GM19463 (cell line): ENCODE measurements around the gene DES.

Source experiments
- ATAC-seq: cut with Tn5 transposase; IDR thresholded peaks from one replicate; pipeline ENCODE4 v1.9.1; 2021; ENCODE audit warnings: mild to moderate bottlenecking, moderate library complexity; ENCODE audit not compliant: unreplicated experiment

Gene DES

DNA sequence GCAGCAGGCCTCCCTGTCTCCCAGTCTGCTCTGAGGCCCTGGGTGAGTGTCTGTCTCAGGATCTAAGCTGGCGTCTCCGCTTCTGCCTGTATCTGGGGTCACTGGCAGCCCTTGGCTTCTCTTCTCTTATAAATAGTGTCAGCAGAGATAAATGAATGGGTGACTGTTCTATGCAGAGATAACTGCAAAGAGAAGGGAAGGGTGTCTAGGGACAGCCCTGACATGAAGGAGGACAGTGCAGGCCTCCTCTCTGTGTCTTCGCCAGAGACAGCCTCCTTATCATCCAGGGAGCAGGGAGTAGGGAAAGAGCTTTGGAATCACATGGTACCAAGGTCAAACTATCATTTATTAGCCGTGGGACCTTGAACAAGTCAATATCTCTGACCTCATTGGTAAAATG is 52.3 kb downstream of the DES start:
- ATAC-seq: no peak

DNA sequence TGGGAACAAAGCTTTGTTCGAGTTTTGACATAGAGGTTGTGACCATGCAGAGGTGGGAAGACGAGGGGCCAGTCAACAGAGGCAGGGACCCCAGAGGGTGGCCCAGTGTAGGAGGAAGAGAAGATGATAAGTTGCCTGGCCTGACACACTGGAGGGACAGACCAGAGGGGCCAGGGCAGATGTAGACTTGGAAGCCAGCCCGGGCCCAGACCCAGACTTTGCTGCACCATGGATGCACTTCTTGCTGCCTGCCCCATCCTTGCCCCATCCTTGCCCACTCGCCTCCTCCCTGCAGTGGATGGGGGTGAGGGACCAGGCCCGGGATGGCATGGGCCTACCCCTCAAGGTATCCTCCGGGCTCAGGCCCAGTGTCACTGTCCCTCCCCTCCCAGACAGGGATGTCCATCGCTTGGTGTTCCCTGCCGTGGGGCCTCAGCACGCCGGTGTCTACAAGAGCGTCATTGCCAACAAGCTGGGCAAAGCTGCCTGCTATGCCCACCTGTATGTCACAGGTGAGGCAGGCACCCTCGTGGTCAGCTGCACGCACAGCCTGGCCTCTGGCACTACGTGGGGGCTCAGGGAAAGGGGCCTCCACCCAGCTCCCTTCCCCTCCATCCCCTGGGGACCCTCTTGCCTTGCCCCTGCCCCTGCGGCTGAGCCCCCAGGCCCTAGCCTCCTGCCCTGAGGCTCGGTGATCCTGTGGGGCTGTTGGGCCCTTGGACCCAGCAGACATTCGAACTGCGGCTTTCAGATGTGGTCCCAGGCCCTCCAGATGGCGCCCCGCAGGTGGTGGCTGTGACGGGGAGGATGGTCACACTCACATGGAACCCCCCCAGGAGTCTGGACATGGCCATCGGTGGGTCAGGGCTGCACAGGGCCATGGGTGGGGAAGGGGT is 53.5 kb downstream of the DES start:
- no peak for ATAC-seq

DNA sequence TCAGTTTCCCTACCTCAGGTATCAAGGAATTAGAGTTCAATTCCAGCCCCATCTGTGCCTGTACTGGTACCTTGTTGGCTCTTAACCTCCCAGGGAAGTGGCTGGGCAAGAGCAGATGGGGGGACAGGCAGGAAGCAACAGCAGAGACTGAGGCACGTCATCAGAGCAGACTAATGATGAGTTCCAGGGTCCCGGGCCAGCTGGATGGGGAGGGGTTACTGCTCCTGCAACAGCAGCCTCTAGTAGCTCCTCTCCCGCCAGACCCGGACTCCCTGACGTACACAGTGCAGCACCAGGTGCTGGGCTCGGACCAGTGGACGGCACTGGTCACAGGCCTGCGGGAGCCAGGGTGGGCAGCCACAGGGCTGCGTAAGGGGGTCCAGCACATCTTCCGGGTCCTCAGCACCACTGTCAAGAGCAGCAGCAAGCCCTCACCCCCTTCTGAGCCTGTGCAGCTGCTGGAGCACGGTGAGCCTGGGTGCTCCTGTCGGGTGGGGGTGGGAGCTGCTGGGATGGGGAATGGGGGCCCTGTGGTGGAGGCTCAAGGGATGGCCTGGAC is 54.5 kb downstream of the DES start:
- no peak for ATAC-seq

DNA sequence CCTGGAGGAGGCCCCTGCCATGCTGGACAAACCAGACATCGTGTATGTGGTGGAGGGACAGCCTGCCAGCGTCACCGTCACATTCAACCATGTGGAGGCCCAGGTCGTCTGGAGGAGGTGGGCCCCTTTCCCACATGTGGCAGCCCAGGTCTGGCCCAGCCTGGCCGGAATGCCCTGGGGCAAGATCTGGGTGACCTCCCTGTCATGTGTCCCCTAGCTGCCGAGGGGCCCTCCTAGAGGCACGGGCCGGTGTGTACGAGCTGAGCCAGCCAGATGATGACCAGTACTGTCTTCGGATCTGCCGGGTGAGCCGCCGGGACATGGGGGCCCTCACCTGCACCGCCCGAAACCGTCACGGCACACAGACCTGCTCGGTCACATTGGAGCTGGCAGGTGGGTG is 55.3 kb downstream of the DES start:
- ATAC-seq: no peak

DNA sequence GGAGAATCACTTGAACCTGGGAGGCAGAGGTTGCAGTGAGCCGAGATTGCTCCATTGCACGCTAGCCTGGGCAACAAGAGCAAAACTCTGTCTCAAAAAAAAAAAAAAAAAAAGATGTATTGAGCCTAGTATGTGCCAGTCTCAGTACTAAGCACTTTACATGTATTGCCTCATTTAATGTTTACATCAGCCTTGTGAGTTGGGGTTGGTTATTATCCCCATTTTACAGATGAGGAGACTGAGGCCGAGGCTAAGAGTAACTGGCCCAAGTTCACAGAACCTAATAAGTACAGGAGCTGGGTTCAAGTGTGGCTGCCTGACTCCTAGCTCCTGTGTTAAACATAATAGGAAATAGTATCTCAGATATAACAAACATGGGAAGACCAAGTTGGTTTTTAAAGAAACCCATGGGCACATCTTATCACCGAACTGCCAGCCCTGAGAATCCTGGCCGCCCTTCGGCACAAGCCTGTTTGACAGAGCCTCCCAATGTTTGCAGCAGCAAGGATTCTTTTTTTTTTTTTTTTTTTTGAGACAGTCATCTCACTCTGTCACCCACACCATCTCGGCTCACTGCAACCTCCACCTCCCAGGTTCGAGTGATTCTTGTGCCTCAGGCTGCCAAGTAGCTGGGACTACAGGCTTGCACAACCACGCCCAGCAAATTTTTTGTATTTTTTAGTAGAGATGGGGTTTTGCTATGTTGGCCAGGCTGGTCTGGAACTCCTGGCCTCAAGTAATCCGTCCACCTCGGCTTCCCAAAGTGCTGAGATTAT is 56.3 kb downstream of the DES start:
- no peak for ATAC-seq

DNA sequence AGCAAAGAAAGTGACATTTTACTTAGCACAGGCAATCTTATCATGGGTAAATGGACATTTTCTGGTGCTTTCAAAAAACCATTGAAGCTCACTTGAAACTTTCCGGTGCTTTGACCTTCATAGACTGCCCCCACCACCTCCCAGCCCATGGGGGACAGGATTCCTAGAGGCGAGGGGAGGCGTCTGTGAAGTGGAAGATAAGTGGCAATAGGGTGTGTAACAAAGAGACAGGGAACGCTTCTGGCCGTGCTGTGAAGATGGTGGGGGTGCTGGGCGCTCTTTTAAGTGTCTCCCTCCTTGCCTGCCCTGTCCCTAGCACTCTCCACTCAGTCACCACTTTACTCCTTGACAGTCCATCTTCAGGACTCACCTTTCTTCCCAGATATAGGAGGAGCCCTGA is 57.1 kb downstream of the DES start:
- ATAC-seq: no peak

DNA sequence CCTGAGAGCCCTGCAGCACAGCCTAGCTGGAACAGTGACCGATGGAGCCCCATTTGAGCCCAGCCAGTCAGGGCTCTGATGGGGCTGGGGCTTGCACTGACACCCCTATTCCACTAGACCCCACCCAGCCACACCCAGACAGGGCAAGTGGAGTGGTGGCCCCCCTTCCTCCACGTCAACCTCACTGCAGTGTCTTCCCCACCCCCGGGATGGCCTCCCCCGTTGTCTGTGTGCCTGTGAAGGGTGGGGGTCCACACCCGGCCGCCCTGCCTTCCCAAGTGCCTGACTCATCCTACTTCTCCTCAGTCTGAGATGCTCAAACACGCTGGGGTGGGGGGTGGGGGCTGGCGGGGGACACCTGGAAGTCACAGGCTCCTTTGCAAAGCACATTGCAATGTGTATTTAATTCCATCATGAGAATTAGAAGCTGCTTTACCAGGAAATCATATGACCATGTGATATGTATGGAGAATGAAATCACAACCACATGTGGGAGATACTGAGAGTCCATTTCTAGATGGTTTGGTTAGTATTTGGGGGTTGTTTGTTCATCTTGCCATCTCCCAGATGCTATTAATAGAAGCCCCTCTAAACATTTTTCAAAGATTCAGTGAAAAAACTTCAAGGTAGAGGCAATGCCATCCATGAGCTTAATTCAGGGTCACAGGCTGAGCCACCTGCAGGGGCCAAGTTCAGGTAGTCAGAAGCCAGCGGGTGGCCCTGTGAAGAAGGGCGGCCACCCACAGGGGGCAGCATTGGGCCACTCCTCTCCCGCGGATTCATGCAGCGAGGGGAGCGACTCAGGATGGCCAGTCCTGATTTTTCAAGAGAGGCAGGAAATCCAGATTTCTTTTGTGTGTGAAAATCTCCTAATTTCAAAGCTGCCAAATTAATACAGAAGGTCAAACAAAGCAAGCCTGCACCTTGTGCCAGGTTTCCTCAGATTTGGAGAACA is 57.8 kb downstream of the DES start:
- no peak for ATAC-seq
